ENCODE measurements around the gene ALKBH7. TPM values are rescaled to one million over a fixed set of nuclear protein-coding genes. Genes with fewer than 3 reads are reported as not detected.
"Not testable (repeated sequence)": the region's sequence is repeated elsewhere in the genome, so short reads cannot be mapped to it uniquely, and the experiment has no call there.

The ALKBH7 gene
- polyA plus RNA-seq, 1 donor, result 114 TPM

GRCh38 chr19:6373096-6373812 lies 660 bp downstream of the ALKBH7 start:
- peak; percentile 99 for DNase-seq

- no peak for DNase-seq
Measured at GRCh38 chr19:6373813-6374108, 1.2 kb downstream of the ALKBH7 start.

- no peak for DNase-seq
Measured at GRCh38 chr19:6374161-6374709, 1.6 kb downstream of the ALKBH7 start.

GRCh38 chr19:6374711-6375410 lies 2.3 kb downstream of the ALKBH7 start:
- DNase-seq, result no peak

- DNase-seq, result no peak
Measured at GRCh38 chr19:6375411-6376010, 2.9 kb downstream of the ALKBH7 start, which contains the start of gene PSPN. PSPN (minus strand) TSS chr19:6375933; CDS start chr19:6375849, 84 bp downstream.

GRCh38 chr19:6376512-6377190 lies 4.1 kb downstream of the ALKBH7 start:
- DNase-seq, result no peak

- no peak for DNase-seq
Measured at GRCh38 chr19:6378041-6378440, 5.4 kb downstream of the ALKBH7 start.

- DNase-seq, result no peak
Measured at GRCh38 chr19:6378486-6378885, 5.9 kb downstream of the ALKBH7 start.

GRCh38 chr19:6379744-6380143 lies 7.2 kb downstream of the ALKBH7 start:
- no peak for DNase-seq

GRCh38 chr19:6381030-6381750 lies 8.6 kb downstream of the ALKBH7 start:
- DNase-seq, result no peak

- no peak for DNase-seq
Measured at GRCh38 chr19:6383188-6383587, 10.6 kb downstream of the ALKBH7 start.

GRCh38 chr19:6384381-6384780 lies 11.8 kb downstream of the ALKBH7 start:
- no peak for DNase-seq

GRCh38 chr19:6387372-6387771 lies 14.8 kb downstream of the ALKBH7 start:
- no peak for DNase-seq

GRCh38 chr19:6392221-6393073 lies 19.9 kb downstream of the ALKBH7 start:
- DNase-seq, result no peak

GRCh38 chr19:6393074-6393982 lies 20.7 kb downstream of the ALKBH7 start, which contains the start of gene GTF2F1:
GTF2F1 (minus strand) TSS chr19:6393164; CDS start chr19:6392995, 169 bp downstream.
- peak; percentile 98 for DNase-seq

- DNase-seq, result no peak
Measured at GRCh38 chr19:6393983-6394412, 21.4 kb downstream of the ALKBH7 start.

GRCh38 chr19:6394831-6395230 lies 22.2 kb downstream of the ALKBH7 start:
- DNase-seq, result no peak

- no peak for DNase-seq
Measured at GRCh38 chr19:6396305-6396704, 23.7 kb downstream of the ALKBH7 start.

- not testable (repeated sequence) for DNase-seq
Measured at GRCh38 chr19:6400062-6400944, 27.7 kb downstream of the ALKBH7 start.
